SH-SY5Y (cell line): ENCODE data around the gene ACSL3.

Experiments
- GATA2 ChIP-seq: IDR thresholded peaks from 2 replicates; pipeline ENCODE4 v1.6.1; 2011; ENCODE audit warnings: mild to moderate bottlenecking, low read depth, low read length
- GATA3 ChIP-seq: IDR thresholded peaks from 2 replicates; pipeline ENCODE4 v1.6.1; 2011; ENCODE audit warnings: low read depth, mild to moderate bottlenecking, low read length, moderate library complexity

The ACSL3 gene

DNA sequence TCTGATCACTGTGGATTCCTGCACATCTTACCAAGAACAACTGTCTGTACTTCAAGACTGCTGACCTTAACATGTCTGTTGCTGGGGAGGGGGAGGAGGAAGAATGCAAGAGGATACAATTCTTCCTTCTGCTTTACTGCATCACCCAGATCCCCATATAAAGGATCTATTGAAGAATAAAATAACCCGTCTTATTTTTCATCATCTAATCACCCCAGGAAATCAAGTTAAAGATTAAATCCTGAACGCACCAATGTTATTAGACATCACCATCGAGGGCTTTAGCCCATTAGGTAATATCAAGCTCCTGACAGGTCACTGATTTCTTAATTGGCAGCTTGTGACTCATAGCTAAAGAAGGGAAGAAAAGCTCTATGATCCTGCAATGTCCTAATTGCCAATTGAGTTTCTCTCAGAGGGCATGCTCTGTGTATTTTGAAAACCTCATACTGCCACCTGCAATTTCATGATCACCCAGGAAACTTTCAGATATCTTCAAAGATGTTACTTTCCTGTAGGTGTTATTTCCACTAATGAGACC lies 115.8 kb downstream of the ACSL3 start:
- TF ChIP-seq GATA3 (no peak), GATA2 (no peak)

DNA sequence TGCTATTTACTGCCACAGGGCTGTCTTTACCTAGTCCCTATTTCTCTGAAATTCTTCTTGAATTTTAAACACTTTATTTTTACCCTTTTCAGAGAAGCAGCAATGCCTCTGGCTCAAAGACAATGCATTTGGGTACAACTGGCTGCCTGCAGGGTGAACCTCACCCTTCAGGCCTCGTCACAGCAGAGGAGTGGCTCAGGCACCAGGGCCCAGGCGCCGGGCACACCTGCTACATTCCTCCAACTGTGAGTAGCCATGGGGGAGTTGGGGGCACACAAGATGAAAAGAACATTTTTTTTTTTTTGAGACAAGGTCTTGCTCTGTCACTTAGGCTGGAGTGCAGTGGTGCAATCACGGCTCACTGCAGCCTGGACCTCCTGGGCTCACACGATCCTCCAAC lies 116.3 kb downstream of the ACSL3 start:
- TF ChIP-seq GATA3 (no peak), GATA2 (no peak)

DNA sequence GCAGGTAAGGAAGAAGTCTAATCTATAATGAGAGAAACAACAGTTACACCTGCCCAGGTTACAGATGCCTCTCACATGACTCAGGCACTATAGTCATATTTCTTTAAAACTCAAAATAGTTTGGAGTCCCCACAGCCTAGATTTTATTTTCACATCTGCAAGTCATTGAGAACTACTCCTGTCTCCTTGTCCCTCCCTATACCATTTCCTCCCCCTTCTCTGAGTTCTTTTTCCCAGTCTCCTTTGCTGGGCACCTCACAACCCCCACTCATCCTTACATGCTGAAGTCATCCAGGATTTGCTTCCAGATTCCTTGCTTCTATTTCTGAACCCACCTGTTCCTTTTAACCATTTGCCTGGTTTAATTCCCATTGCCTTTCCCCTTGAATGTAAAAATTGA lies 118.0 kb downstream of the ACSL3 start:
- no peak for TF ChIP-seq GATA2
- no peak for TF ChIP-seq GATA3

- TF ChIP-seq GATA2 (no peak), GATA3 (no peak)
Observed at GRCh38 chr2:222979484-222979883, 118.6 kb downstream of the ACSL3 start.

DNA sequence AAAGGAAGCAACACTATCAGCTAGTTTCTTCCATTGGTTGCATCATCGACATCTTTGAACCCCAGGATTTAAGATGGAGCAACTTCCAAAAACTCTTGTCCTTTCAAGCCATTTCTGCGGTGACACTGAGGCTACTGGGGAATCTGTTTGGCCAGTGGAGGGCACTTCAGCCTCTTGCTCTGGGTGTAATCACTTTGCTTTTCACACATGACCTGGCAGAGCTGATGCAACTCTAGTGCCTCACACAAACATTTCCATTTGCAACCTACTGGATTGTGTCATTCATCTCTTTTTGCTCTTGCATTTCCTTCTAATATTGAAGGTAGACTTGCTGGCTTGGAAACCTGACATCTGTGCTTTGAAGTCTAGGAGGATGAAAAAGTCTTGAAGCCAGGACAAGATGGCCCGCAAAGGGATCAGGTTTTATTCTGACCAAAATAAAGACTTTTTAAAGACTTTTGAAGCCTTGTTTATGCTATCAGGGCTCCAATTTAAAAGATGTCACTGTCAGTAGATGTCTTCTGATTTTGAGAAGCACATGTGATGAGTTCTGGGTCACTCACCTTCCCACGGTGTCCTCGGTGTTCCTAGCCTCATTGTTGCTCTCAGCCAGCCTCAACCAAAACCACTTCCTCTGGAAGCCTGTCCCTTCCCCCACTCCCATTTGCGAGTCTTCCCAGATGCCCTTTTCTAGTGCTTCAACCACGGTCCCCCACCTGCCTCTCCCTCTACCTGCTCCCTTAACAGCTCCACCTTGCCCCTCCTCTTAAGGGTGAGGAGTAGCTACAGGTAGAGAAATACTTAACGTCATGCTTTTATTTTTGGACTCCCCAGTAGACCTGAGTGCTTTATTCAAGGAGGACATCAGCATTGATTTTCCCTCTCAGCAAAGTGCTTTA lies 121.4 kb downstream of the ACSL3 start:
- TF ChIP-seq GATA2 = no peak
- no peak for TF ChIP-seq GATA3

GRCh38 chr2:222982909-222983265 lies 122.1 kb downstream of the ACSL3 start:
- no peak for TF ChIP-seq GATA2
- TF ChIP-seq GATA3 = no peak

GRCh38 chr2:222984908-222985307 lies 124.1 kb downstream of the ACSL3 start:
- no peak for TF ChIP-seq GATA2
- no peak for TF ChIP-seq GATA3

- no peak for TF ChIP-seq GATA2
Observed at GRCh38 chr2:222989431-222989830, 128.6 kb downstream of the ACSL3 start.

DNA sequence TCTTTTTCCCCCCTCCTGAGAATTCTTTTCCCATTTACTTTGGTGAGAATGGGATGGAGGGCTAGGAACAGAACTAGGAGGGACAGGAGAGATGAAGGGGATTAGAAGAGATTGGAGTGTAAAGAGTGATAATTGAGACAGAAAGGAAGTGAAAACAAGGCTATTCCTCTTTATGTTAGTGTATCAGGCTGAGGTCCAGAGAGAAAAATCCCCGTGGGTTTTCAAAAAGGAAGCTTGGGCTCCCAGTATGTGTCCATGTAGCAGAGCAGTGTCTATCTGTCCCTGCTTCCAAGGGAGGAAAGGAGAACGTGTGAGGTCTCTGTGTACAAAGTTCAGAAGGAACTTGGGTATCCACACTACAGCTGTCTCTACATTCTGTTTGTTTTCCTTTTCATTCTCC lies 131.3 kb downstream of the ACSL3 start:
- TF ChIP-seq GATA3 (no peak), GATA2 (no peak)
